ENCODE measurements around the gene SNAP29.

DNA sequence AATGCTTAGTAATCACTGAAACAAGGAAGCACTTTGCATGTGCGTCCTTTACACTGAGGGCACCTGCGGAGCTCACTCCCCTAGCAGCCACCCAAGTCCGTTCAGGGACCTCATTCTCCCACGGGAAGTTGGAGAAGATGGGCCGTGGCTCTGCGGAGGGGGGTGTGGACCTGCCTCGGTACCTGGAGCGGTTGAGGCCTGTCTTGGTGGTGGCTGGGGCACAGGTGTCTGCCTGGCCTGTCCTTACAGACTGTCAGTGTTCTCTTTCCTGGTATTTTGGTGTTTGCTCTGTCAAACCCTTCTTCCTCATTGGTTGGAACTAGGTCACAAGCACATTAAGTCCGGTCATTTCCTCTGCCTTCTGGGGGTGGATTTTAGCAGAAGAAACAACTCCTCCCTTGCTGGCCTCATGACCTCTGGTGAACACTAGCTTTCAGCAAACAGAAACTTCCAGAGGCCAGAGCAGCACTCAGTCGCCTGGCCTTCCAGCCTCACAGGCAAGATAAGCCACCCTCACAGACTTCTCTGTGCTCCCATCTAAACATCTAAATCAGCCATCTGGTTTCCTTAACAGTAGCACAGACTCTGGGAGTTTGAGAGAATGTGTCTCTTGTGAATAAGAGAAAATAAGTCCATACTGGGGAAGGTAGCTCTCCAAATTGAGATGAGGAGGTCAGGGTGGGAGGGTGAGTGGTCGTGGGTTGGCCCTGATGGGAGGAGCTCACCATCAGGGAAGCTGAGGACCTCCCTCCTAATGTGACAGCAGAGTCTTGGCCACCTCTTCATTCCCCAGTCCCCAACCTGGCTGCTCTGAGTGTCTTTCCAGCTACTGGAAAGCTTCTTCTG, 8.6 kb downstream of the SNAP29 start:
- TF ChIP-seq POLR2A (IDR thresholded peaks at IDR 0.05) = peak; percentile 17 to 53
- TF ChIP-seq, protein P1, sequence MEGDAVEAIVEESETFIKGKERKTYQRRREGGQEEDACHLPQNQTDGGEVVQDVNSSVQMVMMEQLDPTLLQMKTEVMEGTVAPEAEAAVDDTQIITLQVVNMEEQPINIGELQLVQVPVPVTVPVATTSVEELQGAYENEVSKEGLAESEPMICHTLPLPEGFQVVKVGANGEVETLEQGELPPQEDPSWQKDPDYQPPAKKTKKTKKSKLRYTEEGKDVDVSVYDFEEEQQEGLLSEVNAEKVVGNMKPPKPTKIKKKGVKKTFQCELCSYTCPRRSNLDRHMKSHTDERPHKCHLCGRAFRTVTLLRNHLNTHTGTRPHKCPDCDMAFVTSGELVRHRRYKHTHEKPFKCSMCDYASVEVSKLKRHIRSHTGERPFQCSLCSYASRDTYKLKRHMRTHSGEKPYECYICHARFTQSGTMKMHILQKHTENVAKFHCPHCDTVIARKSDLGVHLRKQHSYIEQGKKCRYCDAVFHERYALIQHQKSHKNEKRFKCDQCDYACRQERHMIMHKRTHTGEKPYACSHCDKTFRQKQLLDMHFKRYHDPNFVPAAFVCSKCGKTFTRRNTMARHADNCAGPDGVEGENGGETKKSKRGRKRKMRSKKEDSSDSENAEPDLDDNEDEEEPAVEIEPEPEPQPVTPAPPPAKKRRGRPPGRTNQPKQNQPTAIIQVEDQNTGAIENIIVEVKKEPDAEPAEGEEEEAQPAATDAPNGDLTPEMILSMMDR (IDR thresholded peaks at IDR 0.05 in 4 of 5, conservative IDR thresholded peaks at IDR 0.05 in 1 of 5) = no peak

All from gastrocnemius medialis (tissue), 4 donors.